PFSK-1 (cell line): ENCODE data around the gene TPRA1.

ENCODE experiments used
- FOXP2 ChIP-seq: optimal IDR thresholded peaks from 2 replicates; pipeline ENCODE3; 2011; ENCODE audit warnings: borderline replicate concordance, control low read depth, inconsistent platforms; ENCODE audit not compliant: insufficient read depth; ENCODE audit errors: extremely low read length, extremely low read depth
- POLR2AphosphoS5 ChIP-seq: IDR thresholded peaks from 2 replicates; pipeline ENCODE4 v1.6.1; 2012; ENCODE audit warnings: low read depth, mild to moderate bottlenecking, control low read depth, low read length, moderate library complexity
- REST ChIP-seq, 2 experiments: IDR thresholded peaks; 2 replicates each; pipeline versions ENCODE4 v1.6.1 to v1.8.0; 2011 to 2012; ENCODE audit warnings: low read depth in 2 of 2, low read length in 2 of 2, control low read depth in 1 of 2, inconsistent platforms in 1 of 2, mild to moderate bottlenecking in 1 of 2, moderate library complexity in 1 of 2; ENCODE audit not compliant: insufficient read depth in 1 of 2
- SIN3A ChIP-seq: IDR thresholded peaks from 2 replicates; pipeline ENCODE4 v1.6.1; 2012; ENCODE audit warnings: mild to moderate bottlenecking, low read length, moderate library complexity, borderline replicate concordance; ENCODE audit not compliant: insufficient read depth
- TAF1 ChIP-seq: IDR thresholded peaks from 2 replicates; pipeline ENCODE4 v1.6.1; 2012; ENCODE audit warnings: low read length, control low read depth, borderline replicate concordance; ENCODE audit not compliant: insufficient read depth

TPRA1 gene

GRCh38 chr3:127622772-127623576 is 32.4 kb upstream of the TPRA1 start:
- no peak for TF ChIP-seq SIN3A
- no peak for TF ChIP-seq FOXP2
- no peak for TF ChIP-seq REST (IDR thresholded peaks at IDR 0.05; ENCODE audit: insufficient read depth in 1 of 2, low read depth in 2 of 2, low read length in 2 of 2)
- no peak for TF ChIP-seq TAF1
- no peak for TF ChIP-seq POLR2AphosphoS5

- TF ChIP-seq TAF1 (no peak), SIN3A (no peak), FOXP2 (no peak), REST (IDR thresholded peaks at IDR 0.05; ENCODE audit: insufficient read depth in 1 of 2, low read depth in 2 of 2, low read length in 2 of 2) (no peak), POLR2AphosphoS5 (no peak)
Measured at GRCh38 chr3:127622031-127622430, 31.5 kb upstream of the TPRA1 start.

DNA sequence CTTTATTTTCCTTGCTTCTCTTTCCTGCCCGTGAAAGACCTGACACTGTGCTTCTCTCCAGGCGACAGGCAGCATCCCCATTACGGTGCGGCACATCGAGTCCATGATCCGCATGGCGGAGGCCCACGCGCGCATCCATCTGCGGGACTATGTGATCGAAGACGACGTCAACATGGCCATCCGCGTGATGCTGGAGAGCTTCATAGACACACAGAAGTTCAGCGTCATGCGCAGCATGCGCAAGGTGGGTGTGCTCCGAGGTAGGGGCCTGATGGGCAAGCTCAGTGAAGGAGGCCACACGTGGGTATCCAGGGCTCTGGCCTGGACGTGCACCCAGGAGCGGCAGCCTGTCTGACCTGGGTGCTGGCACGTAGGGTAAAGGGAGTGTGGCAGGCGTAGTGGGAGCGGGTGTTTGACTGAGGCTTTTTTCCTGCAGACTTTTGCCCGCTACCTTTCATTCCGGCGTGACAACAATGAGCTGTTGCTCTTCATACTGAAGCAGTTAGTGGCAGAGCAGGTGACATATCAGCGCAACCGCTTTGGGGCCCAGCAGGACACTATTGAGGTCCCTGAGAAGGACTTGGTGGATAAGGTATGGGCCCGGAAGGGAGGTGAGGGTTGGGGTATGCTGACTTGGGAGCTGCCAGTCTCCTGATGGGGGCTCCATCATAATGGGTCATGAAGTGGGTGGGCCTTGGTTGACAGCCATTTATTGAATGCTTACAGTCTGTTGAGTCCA is 30.3 kb upstream of the TPRA1 start:
- TF ChIP-seq FOXP2 (no peak), POLR2AphosphoS5 (no peak), REST (IDR thresholded peaks at IDR 0.05; ENCODE audit: insufficient read depth in 1 of 2, low read depth in 2 of 2, low read length in 2 of 2) (no peak), TAF1 (no peak), SIN3A (no peak)

DNA sequence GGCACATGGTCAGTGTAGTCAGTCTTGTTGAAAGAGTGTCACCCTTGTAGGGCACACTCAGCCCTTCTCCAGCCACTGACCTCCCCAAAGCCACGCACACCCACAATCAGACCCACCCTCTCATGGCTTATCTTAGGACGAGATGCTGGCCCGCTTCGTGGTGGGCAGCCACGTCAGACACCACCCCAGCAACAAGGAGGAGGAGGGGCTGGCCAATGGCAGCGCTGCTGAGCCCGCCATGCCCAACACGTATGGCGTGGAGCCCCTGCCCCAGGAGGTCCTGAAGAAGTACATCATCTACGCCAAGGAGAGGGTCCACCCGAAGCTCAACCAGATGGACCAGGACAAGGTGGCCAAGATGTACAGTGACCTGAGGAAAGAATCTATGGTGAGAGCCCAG is 28.4 kb upstream of the TPRA1 start:
- TF ChIP-seq REST (IDR thresholded peaks at IDR 0.05; ENCODE audit: insufficient read depth in 1 of 2, low read depth in 2 of 2, low read length in 2 of 2) = no peak
- TF ChIP-seq POLR2AphosphoS5 = no peak
- TF ChIP-seq SIN3A = no peak
- TF ChIP-seq TAF1 = no peak
- no peak for TF ChIP-seq FOXP2
